NCI-H2196 treated with DMSO at 0.1 percent for 48 hours (cell line): ENCODE results near the gene ARIH2.
"Not testable (repeated sequence)": the region's sequence is repeated elsewhere in the genome, so short reads cannot be mapped to it uniquely, and the experiment has no call there.

Experiments used
- DNase-seq: peaks from one replicate; lab custom pipeline; 2025; ENCODE audit not compliant: unreplicated experiment; lab: John Stamatoyannopoulos, UW

ARIH2 gene

GRCh38 chr3:49001155-49001554, 82.5 kb downstream of the ARIH2 start:
- DNase-seq = no peak

GRCh38 chr3:49004352-49005302, 86.0 kb downstream of the ARIH2 start:
- no peak for DNase-seq

DNA sequence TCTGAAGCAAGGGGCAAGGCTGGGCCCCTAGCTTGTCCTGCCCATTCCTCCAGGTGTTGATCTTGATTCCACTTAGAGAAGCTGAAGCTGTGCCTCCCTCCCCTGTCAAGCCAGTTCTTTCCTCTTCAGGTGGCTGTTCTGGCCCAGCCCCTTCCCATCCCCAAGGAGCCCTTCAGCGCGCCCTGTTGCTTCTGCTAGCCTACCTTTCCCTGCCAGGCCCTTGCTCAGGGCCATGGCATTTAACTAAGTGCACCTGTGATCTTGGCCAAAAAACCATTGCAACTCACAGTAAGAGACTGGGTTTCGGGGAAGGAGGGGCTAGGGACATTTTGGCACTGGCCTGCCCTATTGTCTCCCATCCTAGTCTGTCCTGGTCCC, 86.7 kb downstream of the ARIH2 start:
- no peak for DNase-seq

GRCh38 chr3:49005998-49006397, 87.4 kb downstream of the ARIH2 start:
- no peak for DNase-seq

- DNase-seq = no peak
These were observed 87.9 kb downstream of the ARIH2 start for GRCh38 chr3:49006408-49007067.

DNA sequence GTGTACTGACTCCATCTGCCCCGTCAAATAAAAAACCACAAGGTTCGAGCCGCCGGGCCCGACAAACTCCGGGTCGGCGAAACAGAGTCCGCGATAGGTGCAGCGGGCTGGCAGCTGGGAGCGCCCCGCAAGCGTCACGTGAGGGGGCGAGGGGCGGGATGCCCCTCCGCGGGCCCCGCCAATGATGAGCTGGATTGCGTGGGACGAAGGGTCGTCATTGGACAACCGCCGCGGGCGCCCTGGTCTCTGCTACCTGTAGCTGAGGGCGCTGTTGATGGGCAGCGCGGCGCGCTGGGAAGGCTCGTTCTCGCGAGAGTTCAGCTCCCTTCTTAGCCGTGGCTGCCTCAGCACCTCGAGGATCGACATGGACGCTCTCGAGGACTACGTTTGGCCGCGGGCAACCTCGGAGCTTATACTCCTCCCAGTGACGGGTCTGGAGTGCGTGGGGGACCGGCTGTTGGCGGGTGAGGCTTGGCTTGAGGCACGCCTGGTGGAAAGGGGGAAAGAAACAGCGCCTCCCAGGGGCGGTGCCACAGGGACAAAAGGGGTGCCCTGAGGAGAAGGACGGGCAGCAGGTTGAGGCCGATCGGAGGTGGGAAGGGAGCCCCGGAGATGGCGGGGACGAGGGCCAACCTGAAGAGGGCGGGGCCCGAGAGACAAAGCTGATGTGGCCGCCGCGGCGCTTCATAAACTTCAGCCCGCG, 88.6 kb downstream of the ARIH2 start, which contains the start of gene WDR6:
Gene WDR6 (plus strand): TSS at position 324 of the 703 bp plus-strand sequence. CDS start 41 bp downstream, at position 365.
- peak; percentile 75 for DNase-seq

- peak; percentile 30 for DNase-seq
These were observed 89.3 kb downstream of the ARIH2 start for GRCh38 chr3:49007771-49008528.

GRCh38 chr3:49008627-49009026, 90.0 kb downstream of the ARIH2 start:
- not testable (repeated sequence) for DNase-seq

GRCh38 chr3:49009396-49009795, 90.8 kb downstream of the ARIH2 start:
- DNase-seq = no peak

DNA sequence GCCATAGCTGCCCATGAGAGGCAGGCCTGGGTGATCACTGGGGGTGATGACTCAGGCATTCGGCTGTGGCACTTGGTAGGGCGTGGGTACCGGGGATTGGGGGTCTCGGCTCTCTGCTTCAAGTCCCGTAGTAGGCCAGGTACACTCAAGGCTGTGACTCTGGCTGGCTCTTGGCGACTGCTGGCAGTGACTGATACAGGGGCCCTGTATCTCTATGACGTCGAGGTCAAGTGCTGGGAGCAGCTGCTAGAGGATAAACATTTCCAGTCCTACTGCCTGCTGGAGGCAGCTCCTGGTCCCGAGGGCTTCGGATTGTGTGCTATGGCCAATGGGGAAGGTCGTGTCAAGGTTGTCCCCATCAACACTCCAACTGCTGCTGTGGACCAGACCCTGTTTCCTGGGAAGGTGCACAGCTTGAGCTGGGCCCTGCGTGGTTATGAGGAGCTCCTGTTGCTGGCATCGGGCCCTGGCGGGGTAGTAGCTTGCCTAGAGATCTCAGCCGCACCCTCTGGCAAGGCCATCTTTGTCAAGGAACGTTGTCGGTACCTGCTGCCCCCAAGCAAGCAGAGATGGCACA, 93.9 kb downstream of the ARIH2 start:
- DNase-seq = no peak

GRCh38 chr3:49013113-49013737, 94.6 kb downstream of the ARIH2 start:
- DNase-seq = no peak

- no peak for DNase-seq
These were observed 95.4 kb downstream of the ARIH2 start for GRCh38 chr3:49013738-49014660.

DNA sequence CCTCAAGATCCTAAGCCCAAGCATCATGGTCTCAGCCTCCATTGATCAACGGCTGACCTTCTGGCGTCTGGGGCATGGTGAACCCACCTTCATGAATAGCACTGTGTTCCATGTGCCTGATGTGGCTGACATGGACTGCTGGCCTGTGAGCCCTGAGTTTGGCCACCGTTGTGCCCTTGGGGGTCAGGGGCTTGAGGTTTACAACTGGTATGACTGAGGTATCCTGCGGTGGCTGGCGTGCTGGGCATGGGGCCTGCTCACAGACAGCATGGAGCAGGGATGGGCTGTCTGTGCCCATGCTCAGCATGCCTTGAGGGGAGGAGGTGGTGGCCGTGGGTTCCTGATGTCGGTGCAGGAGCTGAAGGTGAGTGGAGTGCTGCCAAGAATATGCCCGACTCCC, 96.4 kb downstream of the ARIH2 start:
- DNase-seq = no peak

DNA sequence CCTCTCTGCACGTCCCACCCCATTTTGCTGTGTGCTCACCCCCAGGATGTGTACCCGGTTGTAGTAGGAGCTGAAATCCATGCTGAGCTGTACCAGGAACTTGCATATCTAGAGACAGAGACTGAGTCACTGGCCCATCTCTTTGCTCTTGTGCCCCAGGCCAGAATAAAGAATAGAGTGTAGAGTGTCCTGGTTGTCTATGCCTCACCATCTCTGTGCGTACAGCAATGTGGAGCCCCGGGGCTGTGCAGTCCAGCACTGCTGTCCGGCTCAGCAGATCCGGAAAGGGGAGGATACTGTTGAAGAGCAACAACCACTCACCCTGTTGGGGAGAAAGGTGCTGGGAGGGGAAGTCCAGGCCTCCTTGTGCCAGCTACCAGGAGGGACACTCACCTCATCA, 97.1 kb downstream of the ARIH2 start:
- no peak for DNase-seq

GRCh38 chr3:49016414-49017228, 98.0 kb downstream of the ARIH2 start:
- no peak for DNase-seq

DNA sequence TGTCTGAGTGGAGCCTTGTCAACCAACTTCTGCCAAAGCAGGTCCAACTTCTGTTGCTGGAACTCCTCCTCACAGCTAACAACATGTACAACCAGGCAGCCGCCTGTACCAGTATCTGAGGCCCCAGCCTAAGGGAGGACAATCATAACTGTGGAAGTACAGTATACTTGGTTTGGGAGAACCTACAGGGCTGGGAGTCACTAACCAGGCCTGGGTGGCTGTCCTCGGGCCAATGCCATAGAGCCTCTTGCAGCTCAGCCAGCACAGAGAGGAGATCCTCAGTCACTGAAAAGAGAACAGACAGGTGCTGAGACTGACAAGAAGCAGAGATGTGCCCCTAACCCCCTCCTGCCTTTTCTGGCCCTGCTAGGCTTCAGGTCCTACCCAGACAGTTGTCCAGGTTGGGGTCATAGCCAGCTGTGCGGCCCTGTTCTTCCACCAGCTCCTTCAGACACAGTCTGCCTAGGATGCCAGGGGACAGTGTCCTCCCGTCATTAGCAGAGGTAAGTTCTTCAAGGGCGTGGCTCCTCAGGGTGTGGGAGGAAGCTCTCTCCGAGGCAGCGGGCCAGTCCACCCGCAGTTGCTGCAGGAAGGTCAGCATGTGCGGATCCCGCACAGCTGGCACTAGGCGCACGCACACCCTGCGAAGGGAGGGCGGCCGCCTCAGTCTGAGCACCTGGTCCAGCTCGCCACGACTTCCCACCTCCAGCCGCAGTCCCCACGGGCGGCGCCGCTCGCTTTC, 98.8 kb downstream of the ARIH2 start:
- DNase-seq = no peak

GRCh38 chr3:49017971-49018706, 99.5 kb downstream of the ARIH2 start, which contains the start of gene DALRD3:
Gene DALRD3, minus strand, starts transcription at chr3:49018580. Its CDS starts 16 bp downstream, at chr3:49018564.
- DNase-seq = peak; percentile 31
